NB4 (cell line): Measurements from ENCODE around the gene SORBS1.

Experiments
- MYC ChIP-seq: IDR thresholded peaks from 2 replicates; pipeline ENCODE4 v1.6.1; 2011; ENCODE audit warnings: low read depth, low read length
- POLR2A ChIP-seq: IDR thresholded peaks from 2 replicates; pipeline ENCODE4 v1.6.1; 2011; ENCODE audit warnings: mild to moderate bottlenecking; ENCODE audit not compliant: insufficient read length; ENCODE audit errors: extremely low read depth
- TF ChIP-seq, protein P1 (sequence below): IDR thresholded peaks from one replicate; pipeline ENCODE4 v1.5.1; 2012; ENCODE audit warnings: low read depth, low read length

DNA sequence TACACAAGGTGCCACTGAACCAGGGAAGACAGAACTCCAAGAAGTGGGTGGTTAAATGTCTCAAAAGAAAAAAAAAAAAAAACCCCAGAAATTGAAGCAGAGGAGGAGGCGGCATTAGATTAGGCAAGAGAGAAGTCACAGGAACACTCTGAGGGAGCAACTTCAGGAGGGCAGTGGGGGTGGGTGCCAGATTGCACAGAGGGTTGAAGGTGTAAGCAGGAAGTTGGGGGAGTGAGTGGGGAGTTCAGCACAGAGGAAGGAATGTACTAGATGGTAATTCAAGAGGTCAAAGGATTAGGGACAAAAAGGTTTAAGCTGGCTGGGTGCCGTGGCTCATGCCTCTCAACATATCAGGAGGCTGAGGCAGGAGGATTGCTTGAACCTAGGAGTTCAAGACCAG lies 160.4 kb downstream of the SORBS1 start:
- TF ChIP-seq POLR2A: no peak
- TF ChIP-seq, protein P1, sequence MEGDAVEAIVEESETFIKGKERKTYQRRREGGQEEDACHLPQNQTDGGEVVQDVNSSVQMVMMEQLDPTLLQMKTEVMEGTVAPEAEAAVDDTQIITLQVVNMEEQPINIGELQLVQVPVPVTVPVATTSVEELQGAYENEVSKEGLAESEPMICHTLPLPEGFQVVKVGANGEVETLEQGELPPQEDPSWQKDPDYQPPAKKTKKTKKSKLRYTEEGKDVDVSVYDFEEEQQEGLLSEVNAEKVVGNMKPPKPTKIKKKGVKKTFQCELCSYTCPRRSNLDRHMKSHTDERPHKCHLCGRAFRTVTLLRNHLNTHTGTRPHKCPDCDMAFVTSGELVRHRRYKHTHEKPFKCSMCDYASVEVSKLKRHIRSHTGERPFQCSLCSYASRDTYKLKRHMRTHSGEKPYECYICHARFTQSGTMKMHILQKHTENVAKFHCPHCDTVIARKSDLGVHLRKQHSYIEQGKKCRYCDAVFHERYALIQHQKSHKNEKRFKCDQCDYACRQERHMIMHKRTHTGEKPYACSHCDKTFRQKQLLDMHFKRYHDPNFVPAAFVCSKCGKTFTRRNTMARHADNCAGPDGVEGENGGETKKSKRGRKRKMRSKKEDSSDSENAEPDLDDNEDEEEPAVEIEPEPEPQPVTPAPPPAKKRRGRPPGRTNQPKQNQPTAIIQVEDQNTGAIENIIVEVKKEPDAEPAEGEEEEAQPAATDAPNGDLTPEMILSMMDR: no peak
- TF ChIP-seq MYC: no peak
